AG10803 (cell line): Measurements from ENCODE around the gene XRCC4.

Experiments used
- DNase-seq: peaks from one replicate; pipeline ENCODE4 v3.0.0; 2010; ENCODE audit warnings: low read depth
- H3K4me3 ChIP-seq: 2 replicates; pipeline ENCODE4 v1.5.1; 2011; ENCODE audit warnings: mild to moderate bottlenecking, low read length, control low read depth
- TF ChIP-seq, protein P1 (sequence below): conservative IDR thresholded peaks from 2 replicates; pipeline ENCODE4 v1.5.1; 2011; ENCODE audit warnings: mild to moderate bottlenecking, low read length, control low read depth, inconsistent platforms

The XRCC4 gene

DNA sequence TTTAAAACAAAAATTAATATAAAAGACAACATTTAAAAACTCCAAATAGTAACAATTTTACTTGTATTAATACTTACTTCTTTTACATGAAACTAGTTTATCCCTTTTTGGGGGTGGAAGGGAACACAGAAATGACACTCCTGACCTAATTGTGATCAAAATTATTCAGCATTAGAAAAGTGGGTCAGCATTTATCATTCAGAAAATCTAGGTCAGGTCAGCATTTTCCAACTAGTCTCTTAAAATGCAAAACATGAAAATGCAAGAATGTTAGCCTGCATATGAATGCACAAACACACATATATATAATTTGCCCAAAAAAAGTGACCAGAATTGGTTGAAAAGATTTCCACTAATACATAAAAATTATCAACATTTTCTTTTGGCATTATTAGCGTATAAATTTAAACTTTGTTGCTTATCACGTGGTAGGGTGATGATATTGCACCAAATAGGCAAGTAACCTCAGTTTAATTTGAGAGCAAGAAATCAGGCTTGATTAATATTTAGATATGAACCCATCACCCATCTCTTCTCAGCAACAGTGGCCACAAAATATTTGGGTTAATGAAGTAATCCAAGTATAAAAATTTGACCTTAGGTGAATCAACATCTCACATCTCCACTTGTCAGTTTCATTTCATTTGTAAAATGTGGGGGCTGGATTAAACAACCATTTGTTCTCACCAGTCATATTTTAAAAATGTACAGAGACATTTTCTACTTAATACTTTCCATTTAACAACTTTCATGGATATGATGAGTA lies 5.9 kb upstream of the XRCC4 start:
- DNase-seq = no peak
- no peak overlapping the region for H3K4me3 ChIP-seq
- TF ChIP-seq, protein P1, sequence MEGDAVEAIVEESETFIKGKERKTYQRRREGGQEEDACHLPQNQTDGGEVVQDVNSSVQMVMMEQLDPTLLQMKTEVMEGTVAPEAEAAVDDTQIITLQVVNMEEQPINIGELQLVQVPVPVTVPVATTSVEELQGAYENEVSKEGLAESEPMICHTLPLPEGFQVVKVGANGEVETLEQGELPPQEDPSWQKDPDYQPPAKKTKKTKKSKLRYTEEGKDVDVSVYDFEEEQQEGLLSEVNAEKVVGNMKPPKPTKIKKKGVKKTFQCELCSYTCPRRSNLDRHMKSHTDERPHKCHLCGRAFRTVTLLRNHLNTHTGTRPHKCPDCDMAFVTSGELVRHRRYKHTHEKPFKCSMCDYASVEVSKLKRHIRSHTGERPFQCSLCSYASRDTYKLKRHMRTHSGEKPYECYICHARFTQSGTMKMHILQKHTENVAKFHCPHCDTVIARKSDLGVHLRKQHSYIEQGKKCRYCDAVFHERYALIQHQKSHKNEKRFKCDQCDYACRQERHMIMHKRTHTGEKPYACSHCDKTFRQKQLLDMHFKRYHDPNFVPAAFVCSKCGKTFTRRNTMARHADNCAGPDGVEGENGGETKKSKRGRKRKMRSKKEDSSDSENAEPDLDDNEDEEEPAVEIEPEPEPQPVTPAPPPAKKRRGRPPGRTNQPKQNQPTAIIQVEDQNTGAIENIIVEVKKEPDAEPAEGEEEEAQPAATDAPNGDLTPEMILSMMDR = no peak

DNA sequence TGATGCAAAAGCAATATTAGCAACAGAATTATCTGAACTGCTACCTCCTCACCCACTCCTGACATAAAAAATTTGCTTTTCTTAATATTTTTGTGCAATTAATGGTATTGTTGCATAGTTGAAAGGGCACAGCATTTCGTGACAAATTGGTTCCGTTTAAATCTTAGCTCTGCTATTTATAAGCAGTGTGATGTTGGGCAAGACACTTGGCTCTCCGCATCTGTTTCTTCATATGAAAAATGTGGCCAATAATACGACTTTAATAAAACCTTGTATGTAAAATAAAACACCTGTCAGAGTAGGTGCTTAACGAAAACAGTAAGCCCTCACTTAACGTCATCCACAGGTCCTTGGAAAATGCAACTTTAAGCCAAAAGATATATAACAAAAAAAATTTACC lies 4.4 kb upstream of the XRCC4 start:
- TF ChIP-seq, protein P1 = no peak
- no peak overlapping the region for H3K4me3 ChIP-seq
- DNase-seq = peak; percentile 39

DNA sequence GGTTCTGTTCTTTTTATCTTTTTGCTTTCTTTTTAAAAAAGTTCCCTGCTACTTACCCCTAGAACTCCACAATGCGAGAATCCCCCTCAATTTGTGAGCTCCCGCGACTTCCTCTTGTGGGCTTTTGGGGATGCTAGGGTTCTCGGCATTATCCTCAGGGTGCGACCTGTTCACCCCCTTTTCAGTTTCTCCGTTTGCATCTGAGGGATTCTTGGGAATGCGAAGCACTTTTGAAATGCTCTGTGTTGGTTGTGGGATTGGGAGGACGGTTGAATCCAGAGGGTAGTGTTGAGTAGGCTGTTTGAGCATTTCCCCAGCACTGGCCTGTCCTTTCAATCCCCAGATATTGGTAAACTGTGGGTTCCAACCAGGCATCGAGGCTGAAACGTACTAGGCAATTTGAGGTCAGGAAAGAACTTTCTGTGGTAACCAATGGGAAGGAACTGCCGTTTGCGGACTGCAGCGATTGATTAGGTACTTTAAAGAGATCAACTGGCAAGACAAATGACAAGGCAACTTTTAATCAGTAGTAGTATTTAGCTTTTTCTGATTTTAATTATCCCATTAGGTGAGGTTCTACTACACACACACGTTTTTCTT lies 415 bp downstream of the XRCC4 start:
- peak overlapping the region; percentile 61 for H3K4me3 ChIP-seq
- TF ChIP-seq, protein P1 = no peak
- DNase-seq = peak; percentile 51

GRCh38 chr5:83082750-83083149 lies 5.4 kb downstream of the XRCC4 start:
- no peak for DNase-seq
- no peak overlapping the region for H3K4me3 ChIP-seq
- TF ChIP-seq, protein P1 = no peak

DNA sequence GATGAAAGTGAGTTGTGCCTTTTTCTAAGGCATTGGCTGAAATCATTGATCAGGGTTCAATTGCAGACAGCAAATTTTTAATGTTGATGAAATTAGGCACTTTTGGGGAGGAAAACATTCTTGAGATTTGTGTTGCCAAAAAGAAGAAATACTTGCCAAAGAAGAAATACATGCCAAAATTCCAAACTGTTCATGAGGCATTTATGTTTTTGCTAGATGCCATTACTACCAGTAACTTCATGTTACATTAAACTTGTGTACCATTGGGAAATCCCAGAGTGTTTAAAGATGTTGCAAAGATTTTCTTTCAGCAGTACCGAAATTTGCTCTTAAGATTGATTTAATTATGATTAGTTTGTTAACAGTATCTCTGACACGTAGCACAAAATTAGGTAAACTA lies 7.0 kb downstream of the XRCC4 start:
- H3K4me3 ChIP-seq = no peak overlapping the region
- DNase-seq = peak; percentile 67
- TF ChIP-seq, protein P1 = no peak

GRCh38 chr5:83085106-83085505 lies 7.8 kb downstream of the XRCC4 start:
- TF ChIP-seq, protein P1 = no peak
- no peak overlapping the region for H3K4me3 ChIP-seq
- DNase-seq = no peak

- no peak for DNase-seq
- no peak overlapping the region for H3K4me3 ChIP-seq
- TF ChIP-seq, protein P1 = no peak
Observed at GRCh38 chr5:83090169-83090568, 12.8 kb downstream of the XRCC4 start.
